IPS-20b (cell line): Measurements from ENCODE around the gene NKTR.
"Not testable (repeated sequence)": the region's sequence is repeated elsewhere in the genome, so short reads cannot be mapped to it uniquely, and the experiment has no call there.

ENCODE experiments used
- H3K27ac ChIP-seq: one replicate; pipeline ENCODE4 v1.5.1; 2013; ENCODE audit warnings: low read length
- H3K27me3 ChIP-seq: 2 replicates; pipeline ENCODE4 v1.6.1; 2013; ENCODE audit warnings: mild to moderate bottlenecking, low read length, inconsistent platforms; ENCODE audit not compliant: insufficient read depth
- H3K36me3 ChIP-seq: 2 replicates; pipeline ENCODE4 v1.6.1; 2013; ENCODE audit warnings: low read depth, mild to moderate bottlenecking, inconsistent platforms, low read length, moderate library complexity; ENCODE audit not compliant: insufficient read depth
- H3K4me1 ChIP-seq: 2 replicates; pipeline ENCODE4 v1.6.1; 2013; ENCODE audit warnings: mild to moderate bottlenecking, control low read depth, inconsistent platforms, low read length, moderate library complexity; ENCODE audit not compliant: insufficient read depth
- H3K4me3 ChIP-seq: 2 replicates; pipeline ENCODE4 v1.5.1; 2013; ENCODE audit warnings: mild to moderate bottlenecking, low read length, inconsistent platforms
- H3K9ac ChIP-seq: 2 replicates; pipeline ENCODE4 v1.6.1; 2013; ENCODE audit warnings: low read depth, mild to moderate bottlenecking, inconsistent platforms, low read length, moderate library complexity
- H3K9me3 ChIP-seq: 2 replicates; pipeline ENCODE4 v1.6.1; 2013; ENCODE audit warnings: mild to moderate bottlenecking, low read depth, low read length, inconsistent platforms; ENCODE audit not compliant: insufficient read depth

Gene NKTR

DNA sequence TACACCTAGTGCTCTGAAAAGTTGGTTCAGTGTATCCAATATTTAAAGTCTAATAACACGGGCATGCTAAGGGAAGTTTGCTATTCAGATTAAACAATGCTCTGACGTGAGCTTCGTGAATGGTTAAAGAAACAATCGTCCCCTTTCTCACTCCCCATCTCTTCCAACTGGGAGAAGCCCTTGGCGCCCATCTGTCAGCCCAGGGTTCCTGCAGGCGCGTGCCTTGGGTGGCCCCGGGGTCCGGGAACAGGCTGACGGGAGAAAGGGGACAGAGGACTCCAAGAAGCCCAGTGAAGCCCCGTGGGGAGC lies 19.1 kb upstream of the NKTR start:
- peaks cover 14% of the 10 kb centered on the region; the same call in 1 of the 2 replicates for H3K4me1 ChIP-seq
- no peaks in the 10 kb centered on the region for H3K9me3 ChIP-seq
- no peaks in the 10 kb centered on the region for H3K27me3 ChIP-seq
- peak overlapping the region; percentile 62 for H3K27ac ChIP-seq
- no peaks in the 10 kb centered on the region for H3K36me3 ChIP-seq
- H3K9ac ChIP-seq = peak overlapping the region; percentile 97
- H3K4me3 ChIP-seq = peak overlapping the region; percentile 90

DNA sequence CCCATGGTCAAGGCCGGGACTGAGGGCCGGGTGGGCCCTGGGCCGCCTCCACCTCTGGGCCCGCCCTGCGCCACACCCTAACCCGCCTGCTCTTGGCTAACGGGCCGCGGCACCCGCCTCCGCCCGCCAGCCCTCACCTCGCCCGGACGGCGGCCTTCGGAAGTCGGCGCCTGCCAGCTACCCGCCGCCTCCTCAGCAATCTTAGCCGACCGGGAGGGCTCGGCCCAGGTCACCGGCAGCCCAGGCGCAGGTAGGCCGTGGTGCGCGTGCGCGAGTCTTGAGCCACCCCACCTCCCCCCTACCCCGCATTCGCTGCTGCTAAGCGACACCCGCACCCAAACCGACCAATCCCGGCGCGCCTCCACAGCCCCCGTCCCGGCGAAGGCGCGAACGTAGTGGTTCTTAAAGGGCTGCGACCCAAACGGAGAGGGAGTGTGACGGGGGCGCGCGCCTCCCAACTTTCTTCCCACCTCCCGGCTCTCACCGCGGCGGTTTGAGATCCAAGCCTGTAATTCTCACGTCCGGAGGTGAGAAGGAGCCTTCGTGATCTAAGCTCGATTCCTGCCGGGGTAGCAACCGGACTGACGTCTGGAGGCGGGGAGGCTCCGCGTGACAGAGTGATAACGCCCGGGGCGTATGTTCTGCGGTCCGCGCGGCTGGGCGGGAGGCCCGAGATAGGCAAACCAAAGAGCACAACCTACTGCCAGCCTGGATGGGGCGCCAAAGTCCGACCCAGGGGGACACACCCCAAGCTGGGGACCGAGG lies 18.6 kb upstream of the NKTR start, which contains the start of gene SEC22C:
Gene SEC22C (minus strand): TSS at position 259 of the 765 bp plus-strand sequence. CDS start 12,921 bp downstream, outside the sequence.
- Histone ChIP-seq H3K9me3 (no peaks in the 10 kb centered on the region), H3K4me3 (peak within 1 kb of the TSS; percentile 90), H3K9ac (peak within 1 kb of the TSS; percentile 97), H3K27me3 (no peaks in the 10 kb centered on the region), H3K36me3 (no peaks in the 10 kb centered on the region), H3K4me1 (peaks cover 14% of the 10 kb centered on the region; the same call in 1 of the 2 replicates), H3K27ac (peak within 1 kb of the TSS; percentile 90)

DNA sequence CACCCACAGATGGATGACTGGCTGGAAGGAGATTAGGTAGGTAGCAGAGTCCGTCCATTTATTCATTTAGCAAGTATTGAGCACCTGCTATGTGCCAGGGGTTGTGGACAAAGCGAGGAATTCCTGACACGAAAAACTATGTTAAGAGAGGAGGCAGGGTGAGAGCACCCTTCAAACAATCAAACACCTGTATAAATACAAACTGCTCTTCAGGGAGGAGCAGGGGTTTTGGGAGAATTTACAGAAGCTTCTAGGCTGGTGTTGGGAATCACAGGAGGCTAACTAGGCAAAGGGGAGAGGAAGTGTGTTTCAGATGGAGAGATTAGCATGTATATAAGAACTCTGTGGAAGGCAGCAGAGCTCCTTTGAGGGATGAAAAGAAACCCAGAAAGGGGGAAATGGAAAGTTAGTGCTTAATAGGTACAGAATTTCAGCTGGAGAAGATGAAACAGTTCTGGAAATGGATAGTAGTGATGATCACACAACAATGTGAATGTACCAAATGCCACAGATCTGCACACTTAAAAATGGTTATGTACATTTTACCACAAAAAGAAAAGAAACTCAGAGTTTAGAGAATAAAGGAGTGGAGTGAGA lies 17.9 kb upstream of the NKTR start:
- Histone ChIP-seq H3K4me1 (peaks cover 14% of the 10 kb centered on the region; the same call in 1 of the 2 replicates), H3K4me3 (peak overlapping the region; percentile 90), H3K27me3 (no peaks in the 10 kb centered on the region), H3K27ac (peak overlapping the region; percentile 90), H3K9ac (peak overlapping the region; percentile 97; the same call in 1 of the 2 replicates), H3K36me3 (no peaks in the 10 kb centered on the region), H3K9me3 (no peaks in the 10 kb centered on the region)

DNA sequence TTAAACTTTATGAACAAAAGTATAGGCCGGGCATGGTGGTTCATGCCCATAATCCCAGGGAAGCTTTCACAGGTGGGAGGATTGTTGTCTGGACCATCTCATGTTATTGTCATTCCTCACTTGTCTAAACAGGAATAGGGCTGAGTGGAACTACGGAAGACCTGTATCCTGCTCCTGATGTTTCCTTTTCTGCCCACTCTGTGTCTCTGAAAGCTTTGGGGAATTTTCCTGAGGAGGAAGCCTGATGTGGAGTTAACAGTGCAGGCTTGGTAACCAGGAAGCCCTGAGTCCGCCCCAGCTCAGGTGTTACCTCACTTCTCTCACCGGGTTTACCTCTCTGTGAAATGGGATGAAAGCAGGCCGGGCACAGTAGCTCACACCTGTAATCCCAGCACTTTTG lies 11.9 kb upstream of the NKTR start:
- Histone ChIP-seq H3K27ac (no peak overlapping the region), H3K9me3 (no peaks in the 10 kb centered on the region), H3K36me3 (peaks cover 22% of the 10 kb centered on the region), H3K27me3 (no peaks in the 10 kb centered on the region), H3K9ac (no peak overlapping the region), H3K4me1 (peaks cover 18% of the 10 kb centered on the region), H3K4me3 (no peak overlapping the region)

DNA sequence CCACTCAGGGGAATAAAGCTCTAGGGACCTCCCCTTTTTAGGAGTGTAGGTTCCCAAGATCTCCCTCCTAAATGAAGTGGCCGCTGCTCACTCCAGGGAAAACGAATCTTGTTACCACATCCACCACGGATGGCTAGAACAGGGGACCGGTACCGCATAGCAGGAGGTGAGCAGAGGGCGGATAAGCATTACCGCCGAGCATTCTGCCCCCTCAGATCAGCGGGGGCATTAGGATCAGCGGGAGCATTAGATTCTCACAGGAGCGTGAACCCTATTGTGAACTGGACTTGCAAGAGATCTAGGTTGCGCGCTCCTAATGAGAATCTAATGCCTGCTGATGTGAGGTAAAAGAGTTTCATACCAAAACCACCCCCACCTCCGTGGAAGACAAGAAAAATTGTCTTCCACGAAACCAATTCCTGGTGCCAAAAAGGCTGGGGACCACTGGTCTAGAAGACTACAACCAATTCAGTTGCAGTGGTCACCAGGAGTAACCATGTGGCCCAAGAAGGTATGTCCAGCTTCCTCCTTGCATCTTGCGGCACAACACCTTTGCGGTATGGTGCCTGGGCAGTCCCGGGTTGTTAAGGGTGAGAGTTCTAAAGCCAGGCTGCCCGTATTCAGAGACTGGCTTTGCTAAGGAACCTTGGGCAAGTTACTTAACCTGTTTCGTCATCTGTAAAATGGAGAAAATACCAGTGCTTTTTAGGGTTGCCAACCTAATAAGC lies 10.9 kb upstream of the NKTR start:
- H3K36me3 ChIP-seq = peaks cover 31% of the 10 kb centered on the region
- H3K27me3 ChIP-seq = no peaks in the 10 kb centered on the region
- H3K9me3 ChIP-seq = no peaks in the 10 kb centered on the region
- peak overlapping the region; percentile 84 for H3K4me3 ChIP-seq
- H3K27ac ChIP-seq = peak overlapping the region; percentile 59
- peak overlapping the region; percentile 67; the same call in 1 of the 2 replicates for H3K9ac ChIP-seq
- peaks cover 23% of the 10 kb centered on the region for H3K4me1 ChIP-seq

DNA sequence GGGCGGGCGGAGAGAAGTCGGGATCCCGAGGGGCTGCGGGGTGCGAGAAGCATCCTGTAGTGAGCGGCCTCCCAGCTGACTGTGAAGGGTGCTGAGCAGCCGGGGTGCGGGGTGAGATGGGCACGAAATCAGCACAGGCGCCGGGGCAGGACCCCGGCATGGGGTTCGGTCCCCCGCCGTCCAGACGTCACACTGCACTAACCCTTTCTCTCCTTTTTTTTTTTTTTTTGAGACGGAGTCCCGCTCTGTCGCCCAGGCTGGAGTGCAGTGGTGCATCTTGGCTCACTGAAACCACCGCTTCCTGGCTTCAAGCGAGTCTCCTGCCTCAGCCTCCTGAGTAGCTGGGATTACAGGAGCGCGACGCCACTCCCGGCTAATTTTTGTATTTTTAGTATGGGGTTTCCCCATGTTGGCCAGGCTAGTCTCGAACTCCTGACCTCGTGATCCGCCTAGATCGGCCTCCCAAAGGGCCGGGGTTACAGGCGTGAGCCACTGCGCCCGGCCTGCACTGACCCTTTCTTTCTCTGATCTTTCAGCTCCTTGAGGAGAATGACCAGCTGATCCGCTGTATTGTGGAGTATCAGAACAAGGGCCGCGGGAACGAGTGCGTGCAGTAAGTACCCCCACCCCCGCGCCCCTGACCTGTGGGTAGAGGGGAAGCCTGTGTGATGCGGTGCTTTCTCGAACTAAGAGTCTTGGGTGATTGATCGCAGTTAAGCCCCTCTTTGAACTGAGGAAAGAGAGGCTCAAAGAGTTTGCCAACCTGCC lies 9.3 kb upstream of the NKTR start:
- Histone ChIP-seq H3K36me3 (peaks cover 46% of the 10 kb centered on the region), H3K9ac (peak overlapping the region; percentile 91), H3K4me3 (peak overlapping the region; percentile 84), H3K27me3 (no peaks in the 10 kb centered on the region), H3K27ac (peak overlapping the region; percentile 5), H3K4me1 (peaks cover 23% of the 10 kb centered on the region), H3K9me3 (no peaks in the 10 kb centered on the region)

DNA sequence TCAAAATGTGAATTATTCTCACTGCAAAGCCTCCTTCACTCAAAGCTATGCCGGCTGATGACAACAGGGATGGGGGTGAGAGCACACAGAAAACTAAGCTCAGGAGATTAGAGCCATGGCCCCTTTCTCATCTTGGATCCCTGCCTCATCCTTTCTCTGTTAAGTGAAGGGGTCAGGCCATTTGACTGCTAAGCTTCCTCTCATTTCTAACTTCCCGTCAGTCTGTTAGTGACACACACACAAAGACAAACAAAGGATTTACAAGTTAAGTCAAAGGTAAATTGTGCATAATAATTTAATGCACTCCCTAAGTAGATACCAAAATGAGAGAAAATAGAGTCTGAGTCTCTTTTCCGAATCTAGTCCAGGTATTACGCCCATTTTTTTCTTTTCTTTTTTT lies 8.7 kb upstream of the NKTR start:
- Histone ChIP-seq H3K27me3 (no peaks in the 10 kb centered on the region), H3K4me1 (peaks cover 23% of the 10 kb centered on the region), H3K27ac (peak overlapping the region; percentile 5), H3K36me3 (peaks cover 53% of the 10 kb centered on the region), H3K9me3 (no peaks in the 10 kb centered on the region), H3K4me3 (peak overlapping the region; percentile 84), H3K9ac (peak overlapping the region; percentile 91)

DNA sequence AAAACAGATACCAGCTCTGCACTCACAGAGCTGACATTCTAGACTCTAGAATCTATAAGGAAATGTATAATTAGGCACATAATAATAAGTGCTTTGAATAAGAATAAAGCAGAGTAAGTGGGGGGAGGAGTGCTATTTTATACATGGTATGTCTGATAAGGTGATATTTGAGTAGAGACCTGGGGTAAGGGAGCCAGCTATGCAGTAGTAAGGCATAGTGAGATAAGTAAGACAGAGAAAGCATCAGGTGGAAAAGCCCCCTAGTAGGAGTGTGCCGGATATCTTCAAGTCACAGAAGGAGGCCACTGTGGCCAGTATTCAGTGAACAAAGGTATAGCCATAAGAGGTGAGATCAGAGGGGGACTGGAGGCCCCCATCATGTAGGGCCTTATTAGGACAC lies 6.9 kb upstream of the NKTR start:
- peak overlapping the region; percentile 37; the same call in 1 of the 2 replicates for H3K4me3 ChIP-seq
- peak overlapping the region; percentile 61 for H3K27ac ChIP-seq
- no peaks in the 10 kb centered on the region for H3K9me3 ChIP-seq
- peaks cover 54% of the 10 kb centered on the region for H3K36me3 ChIP-seq
- peaks cover 23% of the 10 kb centered on the region for H3K4me1 ChIP-seq
- H3K9ac ChIP-seq = peak overlapping the region; percentile 46; the same call in 1 of the 2 replicates
- H3K27me3 ChIP-seq = no peaks in the 10 kb centered on the region

DNA sequence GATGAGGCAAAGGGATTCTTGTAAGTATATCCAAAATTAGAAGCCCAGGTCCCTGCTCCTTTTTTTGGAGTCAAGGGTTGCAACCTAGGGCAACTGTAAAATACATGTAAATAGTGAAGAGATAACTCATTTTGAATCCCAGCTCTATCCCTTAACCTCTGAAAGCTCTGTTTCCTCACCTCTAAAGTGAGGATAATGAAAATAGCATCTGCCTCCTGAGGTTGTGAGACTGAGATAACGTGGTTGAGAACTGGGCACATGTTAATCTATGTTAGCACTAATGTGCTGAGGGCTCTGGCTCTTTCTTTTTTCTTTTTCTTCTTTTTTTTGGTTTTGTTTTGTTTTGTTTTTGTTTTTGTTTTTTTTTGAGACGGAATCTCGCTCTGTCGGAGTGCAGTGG lies 4.8 kb upstream of the NKTR start:
- no peak overlapping the region for H3K4me3 ChIP-seq
- H3K9ac ChIP-seq = no peak overlapping the region
- no peaks in the 10 kb centered on the region for H3K9me3 ChIP-seq
- peaks cover 14% of the 10 kb centered on the region; the same call in 1 of the 2 replicates for H3K4me1 ChIP-seq
- no peak overlapping the region for H3K27ac ChIP-seq
- H3K36me3 ChIP-seq = peaks cover 52% of the 10 kb centered on the region
- H3K27me3 ChIP-seq = no peaks in the 10 kb centered on the region

DNA sequence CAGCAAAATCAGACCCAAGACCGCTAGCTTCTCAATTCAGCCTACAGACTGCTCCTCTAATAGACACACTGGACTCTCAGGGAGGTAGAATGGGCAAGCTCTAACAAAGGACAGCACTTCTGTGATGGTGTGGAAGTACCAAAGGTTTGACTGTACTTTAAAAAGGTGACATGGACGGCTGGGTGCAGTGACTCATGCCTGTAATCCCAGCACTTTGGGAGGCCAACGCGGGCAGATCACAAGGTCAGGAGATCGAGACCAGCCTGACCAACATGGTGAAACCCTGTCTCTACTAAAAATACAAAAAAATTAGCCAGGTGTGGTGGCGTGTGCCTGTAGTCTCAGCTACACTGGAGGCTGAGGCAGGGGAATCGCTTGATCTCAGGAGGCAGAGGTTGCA lies 3.4 kb upstream of the NKTR start:
- Histone ChIP-seq H3K36me3 (peaks cover 46% of the 10 kb centered on the region), H3K4me1 (peaks cover 14% of the 10 kb centered on the region; the same call in 1 of the 2 replicates)
- H3K27ac ChIP-seq, H3K9me3 ChIP-seq, H3K4me3 ChIP-seq, H3K27me3 ChIP-seq, H3K9ac ChIP-seq: not testable (repeated sequence)
